Cardiac muscle cell (in vitro differentiated cells and primary cell): ENCODE results near the gene HOXB2. TPM values are rescaled to one million over a fixed set of nuclear protein-coding genes. Genes with fewer than 3 reads are reported as not detected.
A peak's percentile ranks its signal among the peaks of the same experiment; 100 is the strongest.

Experiments
- DNase-seq, 2 donors: peaks; one replicate each; pipeline versions ENCODE4 v3.0.0 to v3.0.0-alpha.2; 2010 to 2017; ENCODE audit warnings: low read depth in 1 of 2, low spot score in 1 of 2
- H3K27ac ChIP-seq: fragments of 200-600 bp; sonication (generic); 2 replicates; pipeline ENCODE4 v1.5.1; 2016
- H3K27me3 ChIP-seq: fragments of 200-600 bp; sonication (generic); 2 replicates; pipeline ENCODE4 v1.6.0; 2016; ENCODE audit warnings: control low read depth
- H3K36me3 ChIP-seq: fragments of 200-600 bp; sonication (generic); 2 replicates; pipeline ENCODE4 v1.5.1; 2016; ENCODE audit warnings: control low read depth
- H3K4me1 ChIP-seq: fragments of 200-600 bp; sonication (generic); 2 replicates; pipeline ENCODE4 v1.8.1; 2017; ENCODE audit warnings: low read depth, mild to moderate bottlenecking, mixed run types
- H3K4me3 ChIP-seq: fragments of 200-600 bp; sonication (generic); 2 replicates; pipeline ENCODE4 v1.5.1; 2016; ENCODE audit warnings: mild to moderate bottlenecking
- H3K9me3 ChIP-seq: fragments of 200-600 bp; sonication (generic); 2 replicates; pipeline ENCODE4 v1.5.1; 2017; ENCODE audit warnings: low read depth, mild to moderate bottlenecking, control low read depth
- polyA plus RNA-seq: library from polyadenylated mRNA; unstranded; fragments of >200 nt; fragmentation: Nextera tagmentation; extraction: Ambion mirVana; gene quantifications from 2 replicates; pipeline ENCODE4 v1.2.1, GENCODE V29; 2016
- total RNA-seq: library from RNA; depleted of rRNA; stranded (reverse); fragments of >200 nt; gene quantifications from 2 replicates; pipeline ENCODE4 v1.2.3, GENCODE V29; 2016
- TF ChIP-seq, protein P1 (sequence below): IDR thresholded peaks from 2 replicates; pipeline ENCODE4 v1.5.1; 2012; ENCODE audit warnings: low read depth, mild to moderate bottlenecking, low read length

The HOXB2 gene
- total and polyA plus RNA-seq, 2 experiments from 2014 or later = 107 to 111 TPM

DNA sequence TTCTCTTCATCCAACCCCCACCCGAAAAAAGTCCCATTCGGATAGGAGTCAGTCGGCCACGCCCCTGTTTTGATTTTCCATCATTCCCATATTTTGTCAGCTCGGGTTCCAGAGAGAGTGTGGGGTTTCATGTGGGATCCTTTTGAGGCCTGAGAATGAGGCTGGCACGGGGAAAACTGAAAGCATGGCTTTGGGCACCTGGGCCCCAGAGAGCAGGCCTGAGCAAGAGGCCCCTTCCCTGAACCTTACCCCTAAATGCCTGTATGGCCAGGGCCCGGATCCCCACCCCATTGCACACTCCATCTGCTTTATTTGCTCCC lies 37.8 kb upstream of the HOXB2 start:
- no peak overlapping the region for H3K27ac ChIP-seq
- no peaks in the 10 kb centered on the region for H3K36me3 ChIP-seq
- peaks cover 6% of the 10 kb centered on the region for H3K4me1 ChIP-seq
- H3K4me3 ChIP-seq = no peak overlapping the region
- TF ChIP-seq, protein P1, sequence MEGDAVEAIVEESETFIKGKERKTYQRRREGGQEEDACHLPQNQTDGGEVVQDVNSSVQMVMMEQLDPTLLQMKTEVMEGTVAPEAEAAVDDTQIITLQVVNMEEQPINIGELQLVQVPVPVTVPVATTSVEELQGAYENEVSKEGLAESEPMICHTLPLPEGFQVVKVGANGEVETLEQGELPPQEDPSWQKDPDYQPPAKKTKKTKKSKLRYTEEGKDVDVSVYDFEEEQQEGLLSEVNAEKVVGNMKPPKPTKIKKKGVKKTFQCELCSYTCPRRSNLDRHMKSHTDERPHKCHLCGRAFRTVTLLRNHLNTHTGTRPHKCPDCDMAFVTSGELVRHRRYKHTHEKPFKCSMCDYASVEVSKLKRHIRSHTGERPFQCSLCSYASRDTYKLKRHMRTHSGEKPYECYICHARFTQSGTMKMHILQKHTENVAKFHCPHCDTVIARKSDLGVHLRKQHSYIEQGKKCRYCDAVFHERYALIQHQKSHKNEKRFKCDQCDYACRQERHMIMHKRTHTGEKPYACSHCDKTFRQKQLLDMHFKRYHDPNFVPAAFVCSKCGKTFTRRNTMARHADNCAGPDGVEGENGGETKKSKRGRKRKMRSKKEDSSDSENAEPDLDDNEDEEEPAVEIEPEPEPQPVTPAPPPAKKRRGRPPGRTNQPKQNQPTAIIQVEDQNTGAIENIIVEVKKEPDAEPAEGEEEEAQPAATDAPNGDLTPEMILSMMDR = no peak
- DNase-seq = no peak
- peaks cover 97% of the 10 kb centered on the region for H3K27me3 ChIP-seq
- no peaks in the 10 kb centered on the region for H3K9me3 ChIP-seq

DNA sequence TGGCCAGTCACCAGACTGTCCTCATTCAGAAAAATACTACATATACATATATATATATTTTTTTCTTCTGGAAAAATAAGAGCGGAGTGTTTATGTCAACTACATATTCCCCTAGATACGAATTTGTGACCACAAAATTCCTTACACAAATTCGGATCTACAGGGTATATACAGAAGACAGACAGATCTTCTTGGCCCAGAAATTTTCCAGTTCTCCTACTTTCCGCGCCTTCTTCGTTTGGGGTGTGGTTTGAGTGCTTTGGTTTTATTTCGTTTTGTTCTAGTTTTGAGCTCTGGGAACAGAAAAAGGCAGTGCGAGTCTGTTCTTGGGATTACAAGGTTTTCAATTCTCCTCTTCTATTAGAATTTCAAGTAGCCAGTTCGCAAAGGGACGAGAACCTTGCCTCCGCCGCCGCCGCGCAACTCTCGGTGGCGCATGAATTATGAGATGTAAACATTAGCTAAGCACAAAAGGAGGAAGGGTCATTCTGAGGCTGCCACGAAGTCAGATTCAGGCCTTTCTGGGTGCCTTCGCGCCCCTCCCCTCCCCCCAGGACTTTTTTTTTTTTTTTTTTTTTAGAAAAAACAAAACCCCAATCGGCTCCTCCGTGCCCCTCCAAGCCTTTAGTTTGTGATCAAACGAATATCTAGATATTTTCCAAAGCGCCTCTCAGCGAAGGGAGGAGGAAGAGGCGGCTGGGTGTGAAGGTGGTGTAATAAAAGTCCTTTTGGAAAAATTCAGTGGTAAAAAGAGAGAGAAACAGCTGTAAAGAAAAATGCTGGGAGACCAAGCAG lies 35.0 kb upstream of the HOXB2 start:
- Histone ChIP-seq H3K4me3 (no peak overlapping the region), H3K9me3 (no peaks in the 10 kb centered on the region), H3K36me3 (no peaks in the 10 kb centered on the region), H3K27me3 (peaks cover 97% of the 10 kb centered on the region), H3K27ac (no peak overlapping the region), H3K4me1 (no peaks in the 10 kb centered on the region)
- TF ChIP-seq, protein P1 = no peak
- DNase-seq = no peak

DNA sequence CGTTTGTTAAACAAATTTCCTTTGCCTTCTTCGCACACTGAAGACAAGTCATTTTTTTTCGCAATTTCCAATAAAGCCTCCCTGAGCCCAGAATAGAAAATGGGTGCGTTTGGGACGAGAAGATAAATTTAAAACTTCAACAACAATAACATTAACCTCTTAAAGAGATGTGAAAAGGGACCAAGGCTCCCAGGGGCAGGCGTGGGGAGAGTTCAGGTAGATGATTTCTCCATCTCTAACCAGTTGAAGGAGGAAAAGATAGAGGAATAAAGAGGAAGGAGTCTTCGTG lies 34.5 kb upstream of the HOXB2 start:
- Histone ChIP-seq H3K36me3 (no peaks in the 10 kb centered on the region), H3K9me3 (no peaks in the 10 kb centered on the region), H3K4me1 (no peaks in the 10 kb centered on the region), H3K27ac (no peak overlapping the region), H3K27me3 (peaks cover 97% of the 10 kb centered on the region), H3K4me3 (no peak overlapping the region)
- TF ChIP-seq, protein P1 = no peak
- no peak for DNase-seq

DNA sequence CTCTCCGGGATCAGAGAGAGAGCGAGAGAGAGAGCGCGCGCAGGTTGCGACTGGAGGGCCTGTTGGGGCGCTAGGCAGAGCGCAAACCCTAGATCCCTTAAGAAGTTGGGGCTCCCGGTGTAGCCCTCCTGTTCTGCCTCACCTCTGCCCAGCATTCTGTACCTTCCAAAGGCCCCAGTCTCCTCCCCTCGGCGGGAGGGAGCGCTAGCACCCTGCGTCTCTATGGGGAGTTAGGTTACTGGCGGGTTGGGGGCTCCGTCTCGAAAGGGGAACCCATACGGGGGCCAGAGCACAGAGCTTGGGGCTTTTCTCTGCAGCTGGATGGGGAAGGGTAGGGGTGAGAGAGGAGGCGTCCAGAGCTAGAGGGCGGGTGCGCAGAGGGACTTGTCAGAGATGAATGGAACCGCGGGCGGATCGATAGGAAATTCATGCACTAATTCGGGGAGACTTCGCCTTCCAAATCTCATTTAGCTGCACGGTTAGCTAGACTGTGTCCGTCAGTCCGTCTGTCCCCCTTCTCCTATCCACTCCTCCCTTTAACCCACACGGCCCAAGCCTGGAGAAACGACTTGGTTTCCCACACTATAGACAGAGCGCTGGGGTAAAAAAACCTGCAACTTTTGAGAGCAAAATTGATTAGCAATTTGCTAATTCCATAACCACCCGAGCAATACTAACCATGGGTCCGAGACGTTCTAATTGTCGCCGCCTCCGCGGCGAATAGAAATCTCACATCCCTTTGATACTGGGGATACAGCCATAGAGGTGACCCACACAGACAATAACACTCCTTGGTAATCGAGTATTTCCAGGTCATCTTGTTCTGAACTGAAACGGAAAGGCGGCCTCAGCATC lies 33.9 kb upstream of the HOXB2 start:
- DNase-seq = no peak
- Histone ChIP-seq H3K27ac (no peak overlapping the region), H3K4me3 (peak overlapping the region; percentile 44), H3K36me3 (no peaks in the 10 kb centered on the region), H3K27me3 (peaks cover 97% of the 10 kb centered on the region), H3K4me1 (no peaks in the 10 kb centered on the region), H3K9me3 (no peaks in the 10 kb centered on the region)
- TF ChIP-seq, protein P1 = no peak

DNA sequence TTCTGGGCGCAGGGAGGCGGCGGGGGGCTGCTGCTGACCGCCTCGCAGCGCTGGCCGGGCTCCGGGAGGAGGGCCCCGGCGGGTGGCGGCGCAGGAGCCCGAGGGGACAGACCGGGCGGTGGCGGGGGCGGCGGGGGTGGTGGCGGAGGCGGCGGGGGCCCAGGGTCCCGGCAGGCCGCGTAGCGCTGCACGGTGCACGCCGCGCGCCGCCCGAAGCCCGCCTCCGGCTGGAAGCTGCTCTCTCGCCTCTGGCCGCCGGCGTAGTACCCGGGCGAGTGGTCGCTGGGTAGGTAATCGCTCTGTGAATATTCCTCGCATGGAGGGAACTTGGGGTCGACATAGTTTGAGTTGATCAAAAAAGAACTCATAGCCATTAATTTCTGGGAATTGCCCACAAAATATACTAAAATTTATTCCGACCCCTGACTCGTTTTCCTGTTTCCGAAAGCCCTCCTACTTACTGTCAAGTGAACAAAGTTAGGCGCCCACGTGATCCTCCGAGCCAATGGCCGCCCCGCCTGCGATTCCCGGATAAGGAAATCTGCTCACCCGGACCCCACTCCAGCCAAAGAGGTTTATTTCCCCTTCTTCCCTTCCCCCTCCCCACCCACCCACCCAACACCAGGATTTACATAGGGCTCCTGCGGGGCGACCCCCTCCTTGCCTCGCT lies 33.2 kb upstream of the HOXB2 start, which contains the start of gene HOXB4:
Gene HOXB4 (minus strand): TSS at position 405 of the 670 bp plus-strand sequence. CDS start 31 bp downstream, at position 374.
- TF ChIP-seq, protein P1 = no peak
- Histone ChIP-seq H3K4me3 (peak within 1 kb of the TSS; percentile 44), H3K4me1 (peaks cover under 1% of the 10 kb centered on the region), H3K36me3 (no peaks in the 10 kb centered on the region), H3K9me3 (no peaks in the 10 kb centered on the region), H3K27ac (no peak within 1 kb of the TSS), H3K27me3 (peaks cover 97% of the 10 kb centered on the region)
- peak in 1 of 2 donors; percentile 86 for DNase-seq
